NCI-H748 treated with DMSO at 0.1 percent for 48 hours (cell line): ENCODE measurements around the gene RELL1.

Source experiments
- DNase-seq: peaks from one replicate; lab custom pipeline; 2025; lab: John Stamatoyannopoulos, UW

The RELL1 gene, protein sequence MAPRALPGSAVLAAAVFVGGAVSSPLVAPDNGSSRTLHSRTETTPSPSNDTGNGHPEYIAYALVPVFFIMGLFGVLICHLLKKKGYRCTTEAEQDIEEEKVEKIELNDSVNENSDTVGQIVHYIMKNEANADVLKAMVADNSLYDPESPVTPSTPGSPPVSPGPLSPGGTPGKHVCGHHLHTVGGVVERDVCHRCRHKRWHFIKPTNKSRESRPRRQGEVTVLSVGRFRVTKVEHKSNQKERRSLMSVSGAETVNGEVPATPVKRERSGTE

DNA sequence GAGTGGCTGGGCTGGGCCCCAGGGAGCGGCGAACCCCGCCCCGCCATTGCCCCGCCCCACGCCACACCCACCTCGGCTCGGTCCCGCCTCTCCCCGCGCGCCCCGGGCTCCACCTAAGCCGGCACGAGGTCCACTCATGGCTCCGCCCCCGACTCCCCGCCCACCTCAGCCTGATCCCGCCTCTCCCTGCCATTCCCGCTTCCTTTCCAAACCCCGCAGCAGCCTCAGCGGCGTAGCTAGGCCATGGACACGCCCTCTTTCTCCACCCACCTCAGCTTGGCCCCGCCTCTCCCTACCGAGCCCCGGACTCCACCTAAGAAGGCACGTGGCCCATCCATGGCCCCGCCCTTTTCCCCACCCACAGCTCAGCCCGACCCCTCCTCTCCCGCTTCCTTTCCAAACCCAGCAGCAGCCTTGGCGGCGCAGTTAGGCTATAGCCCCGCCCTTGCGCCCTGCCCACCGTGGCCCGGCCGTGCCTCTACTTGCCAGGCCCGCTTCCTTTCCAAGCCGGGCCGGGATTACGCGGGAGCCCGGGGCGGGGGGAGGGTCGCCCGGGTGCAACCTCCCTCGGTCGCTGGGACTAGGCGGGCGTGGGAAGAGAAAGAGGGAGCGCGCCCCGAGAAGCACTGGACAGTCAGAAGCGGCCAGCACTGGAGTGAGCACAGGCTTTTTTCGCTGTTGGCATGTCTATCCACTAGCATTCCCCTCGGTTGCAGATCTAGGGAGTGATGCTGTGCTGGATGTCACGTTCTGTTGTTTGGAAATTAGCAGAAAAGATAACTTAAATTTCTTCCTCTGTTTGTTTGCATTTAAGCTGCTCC is at the start of gene RELL1:
Gene RELL1, minus strand, starts transcription at position 4 of the 821 bp plus-strand sequence. CDS start 89 bp downstream, outside the sequence.
- DNase-seq = peak; percentile 89

DNA sequence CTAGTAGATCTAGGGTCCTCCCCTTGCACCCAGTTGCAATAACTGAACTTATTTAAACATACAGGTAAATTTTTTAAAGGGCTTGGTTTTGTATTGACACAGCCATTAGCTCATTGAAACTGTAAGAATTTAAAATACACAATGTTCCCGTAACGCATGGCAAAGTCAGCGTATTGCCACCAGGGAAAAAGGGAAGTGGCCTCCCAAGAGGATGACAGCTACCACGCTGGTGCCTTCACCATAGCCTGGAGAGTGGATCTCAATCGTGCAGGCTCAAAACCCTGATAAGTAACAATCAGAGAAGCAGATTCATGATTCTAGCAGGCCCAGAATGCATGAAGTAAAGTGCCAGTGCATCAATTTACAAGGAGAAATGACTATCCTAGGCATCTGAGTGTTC is 49.4 kb upstream of the RELL1 start:
- DNase-seq = no peak

DNA sequence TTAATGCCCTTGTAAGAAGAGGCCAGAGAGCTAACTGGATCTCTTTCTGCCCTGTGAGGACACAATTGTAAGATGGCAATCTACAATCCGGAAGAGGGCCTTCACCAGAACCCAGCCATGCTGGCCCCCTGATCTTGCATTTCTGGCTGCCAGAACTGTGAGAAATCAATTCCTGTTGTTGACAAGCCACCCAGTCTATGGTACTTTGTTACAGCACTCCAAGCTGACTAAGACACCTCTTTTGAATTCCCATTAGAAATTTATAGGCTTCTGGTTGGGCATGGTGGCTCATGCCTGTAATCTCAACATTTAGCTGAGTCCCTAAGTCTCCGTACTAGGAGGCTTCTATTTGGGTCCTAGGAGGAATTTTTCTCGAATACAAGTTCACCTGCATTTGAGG is 48.8 kb upstream of the RELL1 start:
- no peak for DNase-seq

DNA sequence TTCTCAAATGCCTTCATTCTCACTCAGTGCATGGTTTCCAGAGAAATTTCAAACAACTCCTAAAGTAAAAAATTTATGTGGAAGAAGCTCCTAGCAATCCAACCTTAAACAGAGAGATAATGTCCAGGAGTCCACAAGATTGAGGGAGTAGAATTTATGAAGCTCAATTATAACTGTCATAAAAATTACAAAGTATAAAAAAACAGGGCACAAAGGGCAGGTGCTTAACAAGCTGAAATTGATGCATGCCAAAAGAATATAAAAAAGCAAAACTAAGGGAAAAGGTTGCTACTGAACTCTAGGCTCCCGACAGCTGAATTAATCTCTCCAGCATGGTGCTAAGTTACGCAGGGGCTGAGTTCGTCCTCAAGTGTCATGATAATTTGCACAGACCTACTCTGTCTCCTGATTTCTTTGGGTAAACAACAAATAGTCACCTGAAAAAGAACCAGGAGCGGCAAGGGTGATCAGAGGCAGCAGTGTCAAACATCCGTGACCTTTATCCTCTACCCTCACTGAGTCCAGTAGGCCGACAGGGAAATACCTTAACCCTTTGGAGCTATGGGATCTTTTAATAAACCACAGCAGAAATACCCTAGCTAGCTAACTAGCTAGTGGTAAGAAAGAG is 47.2 kb upstream of the RELL1 start:
- no peak for DNase-seq

DNA sequence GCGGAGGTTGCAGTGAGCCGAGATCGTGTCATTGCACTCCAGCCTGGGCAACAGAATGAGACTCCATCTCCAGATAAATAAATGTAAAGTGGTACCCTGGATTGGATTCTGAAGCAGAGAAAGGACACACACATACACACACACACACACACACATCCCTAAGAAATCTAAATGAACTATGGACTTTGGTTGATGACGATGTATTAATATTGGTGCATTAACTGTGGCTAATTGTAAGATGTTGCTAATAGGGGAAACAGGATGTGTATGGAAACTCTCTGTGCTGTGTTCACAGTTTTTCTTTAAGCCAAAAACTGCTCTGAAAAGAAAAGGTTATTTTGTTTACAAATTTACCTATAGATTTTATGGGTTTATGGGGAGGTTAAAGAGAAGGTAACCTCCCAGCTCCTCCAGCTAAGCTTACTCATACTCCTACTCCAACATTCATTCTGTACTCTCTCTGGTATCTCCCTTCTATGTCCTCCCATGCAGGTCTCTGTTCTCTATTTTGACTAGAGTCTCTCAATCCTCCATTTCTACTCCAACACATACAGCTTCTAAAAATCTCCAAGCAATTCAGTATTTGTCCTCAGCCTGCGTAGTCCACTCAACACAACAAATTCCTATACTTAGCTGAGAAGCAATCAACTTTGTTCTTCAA is 46.5 kb upstream of the RELL1 start:
- DNase-seq = no peak

DNA sequence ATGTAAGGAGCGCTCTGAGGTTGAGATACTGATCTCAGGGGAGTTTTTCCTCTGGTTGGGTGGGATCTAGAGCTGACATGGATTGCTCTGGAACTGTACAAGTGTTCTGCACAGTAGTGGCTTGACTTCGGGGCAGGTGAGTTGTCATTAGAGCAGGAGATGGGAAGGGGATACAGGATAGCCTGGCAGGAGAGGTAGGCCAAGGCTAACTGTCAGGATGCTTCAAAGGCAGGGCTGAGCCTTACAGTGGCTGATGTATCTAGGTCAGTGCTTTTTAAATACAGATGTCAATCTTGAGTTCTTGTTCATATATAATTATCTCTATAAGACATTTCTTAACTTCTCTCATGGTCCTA is 43.5 kb upstream of the RELL1 start:
- no peak for DNase-seq

DNA sequence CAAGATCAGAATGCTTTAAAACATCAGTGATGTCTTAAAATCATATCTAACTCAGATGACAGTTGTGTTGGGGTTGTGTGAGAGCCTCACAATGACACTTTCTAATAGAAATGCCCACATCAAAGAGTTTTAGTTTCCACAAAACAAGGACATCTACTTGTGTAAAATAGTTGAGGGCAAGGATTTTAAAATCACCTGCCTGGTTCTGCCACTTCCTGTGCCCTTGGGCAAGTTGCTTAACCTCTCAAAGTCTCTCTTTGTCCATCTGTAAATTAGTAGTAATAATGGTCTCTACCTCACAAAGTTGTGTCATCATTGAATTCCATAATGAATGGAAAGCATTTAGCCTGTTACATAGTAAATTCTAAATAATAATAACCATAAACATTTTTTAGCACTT is 41.9 kb upstream of the RELL1 start:
- DNase-seq = no peak

DNA sequence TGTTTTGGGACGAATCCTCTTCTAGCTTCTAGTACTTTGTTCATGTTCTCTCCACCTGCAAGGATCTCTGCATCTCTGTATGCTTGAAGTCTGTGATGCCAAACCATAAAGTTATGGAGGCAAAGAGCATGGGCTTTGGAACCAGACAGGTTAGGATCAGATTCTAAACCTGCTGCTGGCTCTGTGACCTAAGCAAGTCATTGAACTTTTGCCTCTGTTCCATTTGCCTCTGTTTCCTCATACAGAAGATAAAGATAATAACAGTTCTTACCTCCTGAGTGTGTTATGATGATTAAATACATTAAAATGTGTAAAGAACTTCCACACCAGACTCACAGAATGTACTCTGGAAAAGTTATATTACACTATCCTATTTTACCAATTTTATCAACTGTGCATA is 41.5 kb upstream of the RELL1 start:
- DNase-seq = no peak

DNA sequence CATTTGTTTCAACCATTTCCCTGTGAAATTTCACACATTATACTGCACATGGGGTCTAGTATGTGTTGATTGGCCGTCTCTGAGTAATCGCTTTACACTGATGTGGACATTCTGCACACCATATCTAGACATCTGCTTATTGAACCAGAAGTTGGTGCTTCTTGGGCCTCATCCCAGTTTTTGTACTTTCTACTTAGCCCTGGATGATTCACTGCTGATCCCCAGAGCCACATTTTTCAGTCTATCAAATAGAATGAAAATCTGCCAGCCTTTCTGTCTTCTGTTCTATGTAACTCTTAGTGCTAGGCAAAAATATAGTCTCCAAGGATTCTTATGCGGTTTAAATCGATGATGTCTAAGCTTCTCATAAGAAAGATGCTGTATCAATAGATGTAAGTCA is 40.5 kb upstream of the RELL1 start:
- DNase-seq = no peak

DNA sequence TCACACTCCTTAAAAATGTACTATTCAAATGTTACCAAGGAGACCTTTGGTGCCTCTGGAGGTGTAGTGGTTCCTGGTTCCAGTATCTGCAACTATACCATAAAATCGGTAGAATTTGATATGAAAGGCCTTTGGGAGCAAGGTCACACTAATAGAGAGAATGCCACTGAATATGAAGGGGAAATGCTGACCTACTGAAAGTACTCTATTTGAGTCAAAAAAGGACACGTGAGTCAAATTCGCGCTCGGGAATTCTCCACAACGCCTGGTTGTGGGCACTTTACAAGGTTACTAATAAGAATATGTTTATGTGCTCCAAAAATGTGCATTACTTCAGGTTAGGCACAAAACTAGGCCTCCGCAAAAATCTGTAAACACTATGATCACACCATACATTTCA is 39.5 kb upstream of the RELL1 start:
- DNase-seq = no peak

DNA sequence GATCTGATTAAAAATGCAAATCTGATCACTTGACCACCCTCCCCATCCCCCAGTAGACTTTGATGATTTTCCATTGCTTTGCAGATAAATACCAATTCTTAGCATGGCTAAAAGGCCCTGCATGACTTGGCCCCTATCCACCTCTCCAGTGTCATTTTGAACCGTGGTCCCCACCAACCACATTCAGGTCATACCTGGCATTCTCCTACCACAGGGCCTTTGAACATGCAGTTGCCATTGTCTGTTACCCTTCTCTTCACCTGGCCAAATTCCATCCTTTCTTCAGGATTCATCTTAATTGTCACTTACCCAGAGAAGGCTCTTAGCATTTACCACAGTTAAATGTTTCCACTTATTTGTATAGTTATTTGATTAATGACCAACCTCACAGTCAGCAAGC is 36.9 kb upstream of the RELL1 start:
- no peak for DNase-seq

DNA sequence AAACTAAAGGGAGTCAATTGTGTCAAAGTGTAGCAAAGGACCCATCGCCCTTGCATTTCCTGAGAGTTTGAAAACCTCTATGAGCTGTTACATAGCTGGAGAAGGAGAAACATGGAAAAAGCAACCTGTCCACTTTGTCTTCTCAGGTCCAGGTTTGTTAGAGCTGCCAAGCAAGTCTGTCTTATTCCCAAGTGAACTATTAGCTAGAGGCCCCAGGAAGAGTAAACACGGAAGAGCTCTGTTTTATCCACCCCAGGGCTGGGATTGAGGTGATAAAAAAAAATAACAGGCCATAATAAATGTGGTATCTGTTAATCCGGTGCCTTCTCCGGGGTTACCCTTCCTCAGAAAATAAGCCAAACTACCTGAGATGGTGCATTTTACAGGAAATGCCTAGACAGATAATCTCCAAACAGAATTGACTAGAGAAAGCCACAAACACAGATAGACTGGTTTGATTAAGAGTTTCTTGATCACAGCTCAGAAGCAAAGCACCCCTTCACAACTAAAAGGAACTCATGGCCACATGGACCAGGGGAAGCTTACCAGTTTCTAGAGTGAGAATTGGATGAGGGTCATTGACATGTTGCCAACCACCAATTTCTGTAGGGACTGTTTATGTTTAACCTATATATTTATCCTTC is 35.9 kb upstream of the RELL1 start:
- no peak for DNase-seq

DNA sequence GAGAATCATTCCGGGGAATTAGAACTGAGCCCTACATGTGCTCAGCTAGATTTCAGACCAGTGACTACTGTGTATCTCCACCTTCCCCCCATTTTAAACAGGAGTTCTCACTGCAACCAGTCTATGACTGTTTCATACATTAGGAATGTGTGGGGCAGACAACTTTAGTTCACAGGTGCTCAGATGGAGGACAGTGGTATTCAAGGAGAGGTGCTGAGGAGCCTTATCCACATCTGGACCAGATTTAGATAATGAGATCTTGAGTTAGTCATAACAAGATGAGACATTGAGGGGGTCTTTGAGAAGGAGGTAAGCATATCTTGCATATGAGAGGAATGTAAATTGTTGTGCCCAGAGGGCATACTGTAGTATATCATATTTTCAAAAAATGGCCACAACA is 32.8 kb upstream of the RELL1 start:
- DNase-seq = no peak

DNA sequence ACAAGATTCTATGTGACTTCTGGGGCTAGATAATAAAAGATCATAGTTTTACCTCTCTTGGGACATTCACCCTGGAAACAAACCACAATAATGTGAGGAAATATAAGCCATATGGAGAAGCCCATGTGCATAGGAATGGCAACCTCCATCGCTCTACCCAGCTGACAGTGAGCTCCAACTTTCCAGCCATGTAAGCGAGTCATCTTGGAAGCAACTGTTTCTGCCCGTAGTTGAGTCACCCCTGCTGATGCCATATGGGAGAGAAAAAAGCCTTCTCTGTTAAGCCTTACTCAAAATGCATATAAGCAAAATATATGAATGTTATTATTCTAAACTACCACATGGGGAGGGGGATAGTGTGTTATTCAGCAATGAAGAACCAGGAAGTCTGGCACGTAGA is 31.4 kb upstream of the RELL1 start:
- no peak for DNase-seq

DNA sequence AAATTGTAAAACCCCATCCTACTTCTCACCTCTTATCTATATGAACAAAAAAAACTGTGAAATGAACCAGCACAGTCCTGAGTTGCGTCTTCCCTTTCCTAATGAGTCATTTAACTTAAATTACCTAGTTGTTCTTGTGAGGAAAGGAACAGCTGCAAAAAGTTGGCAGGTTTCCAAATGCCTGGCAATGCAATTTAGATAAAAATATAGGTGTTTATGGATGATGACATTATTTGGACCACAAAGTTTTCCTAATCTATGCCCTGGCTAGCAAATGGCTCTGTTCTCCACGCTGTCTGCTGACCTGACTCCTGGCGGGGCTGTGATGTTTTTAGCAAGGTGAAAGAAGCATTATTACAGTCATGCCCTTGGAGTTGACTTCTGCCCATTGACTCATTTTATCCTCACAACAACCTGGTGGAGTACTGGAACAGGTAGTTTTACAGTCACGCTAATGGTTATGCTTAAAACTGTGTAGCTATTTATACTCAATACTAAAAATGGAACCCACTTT is 29.8 kb upstream of the RELL1 start:
- no peak for DNase-seq

DNA sequence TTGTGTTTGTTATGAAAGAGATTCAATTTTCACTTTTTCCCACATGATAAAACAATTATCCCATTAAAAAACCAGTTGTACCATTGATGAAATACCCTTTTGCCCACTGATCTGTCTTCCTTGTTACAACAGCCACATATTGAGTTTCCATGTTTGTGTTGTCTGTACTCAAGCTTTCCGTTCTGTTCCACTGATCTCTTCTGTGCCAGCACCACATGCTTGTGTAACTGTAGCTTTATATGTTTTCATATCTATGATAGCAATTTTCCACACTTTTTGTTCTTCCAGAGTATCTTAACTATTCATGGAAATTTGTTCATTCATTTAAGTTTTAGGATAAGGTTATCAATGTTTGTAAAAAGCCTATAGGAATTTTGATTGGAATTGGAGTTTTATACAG is 24.3 kb upstream of the RELL1 start:
- DNase-seq = no peak

DNA sequence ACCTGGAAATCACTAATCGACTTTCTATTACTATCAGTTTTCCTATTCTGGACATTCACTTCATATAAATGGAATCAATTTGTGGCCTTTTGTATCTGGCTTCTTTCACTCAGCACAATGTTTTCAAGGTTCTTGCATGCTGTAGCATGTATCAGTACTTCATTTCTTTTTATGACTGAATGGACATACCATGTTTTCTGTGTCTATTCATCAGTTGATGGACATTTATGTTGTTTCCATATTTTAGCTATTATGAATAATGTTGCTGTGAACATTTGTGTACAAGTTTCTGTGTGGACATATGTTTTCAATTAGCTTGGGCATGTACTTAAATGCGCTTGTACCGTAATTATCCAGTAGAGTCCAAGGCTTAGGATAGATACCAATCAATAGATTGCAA is 19.9 kb upstream of the RELL1 start:
- no peak for DNase-seq

DNA sequence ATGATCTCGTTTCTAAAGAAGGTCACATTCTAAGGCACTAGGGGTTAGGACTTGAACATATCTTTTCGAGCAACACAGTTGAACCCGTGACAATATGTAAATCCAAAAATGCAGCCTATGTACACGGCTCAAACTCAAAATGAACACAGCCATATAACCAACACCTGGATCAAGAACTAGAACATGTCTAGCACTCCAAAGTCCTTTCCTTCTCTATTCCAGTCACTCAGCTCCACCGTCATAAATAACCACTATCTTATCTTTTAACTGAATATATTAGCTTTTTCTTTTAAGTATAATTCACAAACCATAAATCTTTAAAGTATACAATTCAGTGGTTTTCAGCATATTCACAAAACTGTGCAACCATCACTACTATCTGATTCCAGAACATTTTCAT is 19.4 kb upstream of the RELL1 start:
- no peak for DNase-seq

DNA sequence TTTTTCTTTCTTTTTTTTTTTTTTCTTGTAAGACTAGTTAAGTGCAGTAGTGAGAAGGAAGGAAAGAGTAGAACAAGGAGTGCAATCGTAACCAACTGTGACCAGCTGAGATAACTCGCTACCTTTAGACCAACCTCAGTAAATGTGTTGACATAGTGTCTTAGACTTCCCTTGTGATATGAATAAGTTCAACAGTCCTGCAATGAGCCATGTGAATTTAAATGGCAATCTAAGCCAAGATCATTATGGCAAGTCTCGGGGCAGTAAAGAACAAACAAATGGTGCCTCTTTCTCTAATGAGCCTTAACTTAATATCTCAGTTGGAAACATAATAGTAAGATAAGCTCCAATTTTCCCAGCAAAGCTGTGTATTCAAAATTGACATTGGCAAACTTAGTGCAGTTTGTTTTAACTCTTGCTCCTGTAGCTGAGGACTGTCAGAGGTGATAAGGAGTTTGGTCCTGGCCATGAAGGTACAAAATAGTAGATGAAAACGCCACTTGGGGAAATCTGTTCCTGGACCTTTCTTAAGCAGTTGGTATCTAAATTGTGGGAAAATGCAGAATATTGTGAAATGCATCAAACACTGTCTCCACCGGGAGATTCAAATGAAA is 13.8 kb upstream of the RELL1 start:
- DNase-seq = no peak

DNA sequence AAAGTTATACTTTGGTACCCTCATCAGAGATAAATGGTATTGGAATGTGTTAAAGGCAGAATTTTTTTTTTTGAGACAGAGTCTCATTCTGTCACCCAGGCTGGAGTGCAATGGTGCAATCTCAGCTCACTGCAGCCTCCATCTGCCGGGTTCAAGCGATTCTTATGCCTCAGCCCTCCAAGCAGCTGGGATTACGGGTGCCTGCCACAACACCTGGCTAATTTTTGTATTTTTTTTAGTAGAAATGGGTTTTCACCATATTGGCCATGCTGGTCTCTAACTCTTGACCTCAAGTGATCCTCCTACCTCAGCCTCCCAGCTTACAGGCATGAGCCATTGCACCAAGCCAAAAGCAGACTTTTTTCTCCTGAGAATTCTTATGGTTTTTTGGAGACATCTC is 11.4 kb upstream of the RELL1 start:
- no peak for DNase-seq

DNA sequence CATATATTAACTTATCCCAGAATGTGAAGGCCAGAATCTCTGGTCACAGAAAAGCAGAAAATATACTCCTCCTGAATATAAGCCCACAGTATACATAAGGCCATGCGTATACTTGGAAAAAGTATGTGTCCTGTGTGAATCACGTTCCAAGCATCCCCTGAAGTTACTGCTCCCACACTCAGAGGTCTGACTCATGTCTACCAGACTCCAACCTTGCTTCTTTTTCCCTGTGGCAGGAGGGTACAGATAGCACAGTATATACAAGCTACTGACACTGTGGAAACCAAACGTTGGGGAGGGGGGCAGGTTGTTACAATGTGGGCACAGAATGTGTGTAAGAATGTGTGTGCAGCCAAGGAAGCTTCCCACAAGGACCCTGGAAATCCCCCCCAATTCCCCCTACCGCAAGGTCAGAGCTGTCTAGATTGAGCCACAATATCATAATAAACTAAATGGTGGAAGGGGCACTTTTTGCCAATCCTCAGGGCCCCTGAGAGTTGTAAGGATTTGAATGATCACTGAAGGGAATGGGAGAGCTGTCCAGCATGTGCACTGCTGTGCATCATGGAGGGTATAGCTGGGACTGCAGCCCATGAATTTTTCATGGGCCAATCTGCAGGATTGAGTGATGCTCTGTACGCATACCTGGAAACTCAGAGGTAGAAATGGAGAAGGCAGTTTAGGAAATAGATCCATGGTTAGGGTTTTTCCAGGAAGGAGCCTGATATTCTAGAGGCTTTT is 7.4 kb upstream of the RELL1 start:
- DNase-seq = no peak
